ENCODE measurements around the gene VMP1.

- TF ChIP-seq POLR2AphosphoS5 (IDR thresholded peaks at IDR 0.05) (no peak), CTCF (IDR thresholded peaks at IDR 0.05) (no peak), POLR2A (IDR thresholded peaks at IDR 0.05) (no peak)
These were observed 93.1 kb downstream of the VMP1 start for GRCh38 chr17:59800530-59800942.

Measured in suprapubic skin (tissue), 4 donors.